Dendritic cell treated with granulocyte-macrophage colony-stimulating factor and Interleukin-4, amounts not matched to agents 40 ng/mL and 50 ng/mL, for 4 days (primary cell): ENCODE data around the gene HIP1.
"Not testable (repeated sequence)": the region's sequence is repeated elsewhere in the genome, so short reads cannot be mapped to it uniquely, and the experiment has no call there.

Experiments
- H3K27ac Mint-ChIP-seq: one replicate; pipeline ENCODE4 v1.8.0; 2022; ENCODE audit warnings: mild to moderate bottlenecking, mixed read lengths
- H3K27me3 Mint-ChIP-seq: one replicate; pipeline ENCODE4 v1.8.0; 2022; ENCODE audit warnings: mild to moderate bottlenecking, mixed read lengths
- H3K36me3 Mint-ChIP-seq: one replicate; pipeline ENCODE4 v1.8.0; 2022; ENCODE audit warnings: low read depth, mixed read lengths
- H3K4me1 Mint-ChIP-seq: one replicate; pipeline ENCODE4 v1.8.0; 2022; ENCODE audit warnings: low read depth, mixed read lengths
- H3K4me3 Mint-ChIP-seq: one replicate; pipeline ENCODE4 v1.8.0; 2022; ENCODE audit warnings: mild to moderate bottlenecking, moderate library complexity, mixed read lengths
- H3K9me3 Mint-ChIP-seq: one replicate; pipeline ENCODE4 v1.8.0; 2022; ENCODE audit warnings: mixed read lengths
- intact Hi-C: fragments of 100-400 bp; cut with micrococcal nuclease; formaldehyde crosslinking; loops from one replicate; pipeline ENCODE4 v1.15.0; 2022

The HIP1 gene

GRCh38 chr7:75556835-75557234 is 181.9 kb downstream of the HIP1 start:
- H3K9me3 Mint-ChIP-seq, H3K4me1 Mint-ChIP-seq, H3K4me3 Mint-ChIP-seq, H3K27me3 Mint-ChIP-seq, H3K27ac Mint-ChIP-seq, intact Hi-C loops: not testable (repeated sequence)
- H3K36me3 Mint-ChIP-seq = peaks cover 99% of the 10 kb centered on the region

GRCh38 chr7:75555736-75556135 is 183.0 kb downstream of the HIP1 start:
- Mint-ChIP-seq H3K27ac (no peak overlapping the region), H3K4me1 (no peaks in the 10 kb centered on the region), H3K27me3 (no peaks in the 10 kb centered on the region), H3K4me3 (no peak overlapping the region), H3K36me3 (peaks cover 99% of the 10 kb centered on the region), H3K9me3 (no peaks in the 10 kb centered on the region)
- intact Hi-C loops = no loop called here

- Mint-ChIP-seq H3K27ac (no peak overlapping the region), H3K27me3 (no peaks in the 10 kb centered on the region), H3K9me3 (no peaks in the 10 kb centered on the region), H3K4me1 (no peaks in the 10 kb centered on the region), H3K36me3 (peaks cover 100% of the 10 kb centered on the region), H3K4me3 (no peak overlapping the region)
- intact Hi-C loops = no loop called here
Measured at GRCh38 chr7:75546237-75547015, 192.3 kb downstream of the HIP1 start.

GRCh38 chr7:75537731-75538130 is 201.0 kb downstream of the HIP1 start:
- intact Hi-C loops = no loop called here
- peaks cover 77% of the 10 kb centered on the region for H3K36me3 Mint-ChIP-seq
- no peak overlapping the region for H3K4me3 Mint-ChIP-seq
- H3K4me1 Mint-ChIP-seq = peaks cover 18% of the 10 kb centered on the region
- H3K9me3 Mint-ChIP-seq = no peaks in the 10 kb centered on the region
- peak overlapping the region; percentile 77 for H3K27ac Mint-ChIP-seq
- H3K27me3 Mint-ChIP-seq = no peaks in the 10 kb centered on the region

GRCh38 chr7:75536940-75537538 is 201.7 kb downstream of the HIP1 start:
- intact Hi-C loops = no loop called here
- Mint-ChIP-seq H3K4me3 (no peak overlapping the region), H3K4me1 (peaks cover 18% of the 10 kb centered on the region), H3K27me3 (no peaks in the 10 kb centered on the region), H3K36me3 (peaks cover 70% of the 10 kb centered on the region), H3K27ac (peak overlapping the region; percentile 77), H3K9me3 (no peaks in the 10 kb centered on the region)

GRCh38 chr7:75536491-75536890 is 202.2 kb downstream of the HIP1 start:
- Mint-ChIP-seq H3K4me3 (no peak overlapping the region), H3K9me3 (no peaks in the 10 kb centered on the region), H3K36me3 (peaks cover 65% of the 10 kb centered on the region), H3K27me3 (no peaks in the 10 kb centered on the region), H3K27ac (peak overlapping the region; percentile 77), H3K4me1 (peaks cover 18% of the 10 kb centered on the region)
- intact Hi-C loops = no loop called here

GRCh38 chr7:75534727-75535307 is 203.9 kb downstream of the HIP1 start:
- Mint-ChIP-seq H3K4me3 (no peak overlapping the region), H3K27ac (peak overlapping the region; percentile 77), H3K4me1 (peaks cover 18% of the 10 kb centered on the region), H3K9me3 (no peaks in the 10 kb centered on the region), H3K27me3 (no peaks in the 10 kb centered on the region), H3K36me3 (peaks cover 48% of the 10 kb centered on the region)
- intact Hi-C loops = loop anchor here (2.0 kb wide), 1 partner anchor 34 kb away; no protein-coding TSS in a partner anchor

- peaks cover 39% of the 10 kb centered on the region for H3K36me3 Mint-ChIP-seq
- no peak overlapping the region for H3K4me3 Mint-ChIP-seq
- H3K4me1 Mint-ChIP-seq = peaks cover 18% of the 10 kb centered on the region
- peak overlapping the region; percentile 77 for H3K27ac Mint-ChIP-seq
- intact Hi-C loops = loop anchor here (2.0 kb wide), 1 partner anchor 35 kb away; no protein-coding TSS in a partner anchor
- no peaks in the 10 kb centered on the region for H3K9me3 Mint-ChIP-seq
- H3K27me3 Mint-ChIP-seq = no peaks in the 10 kb centered on the region
Measured at GRCh38 chr7:75533926-75534325, 204.8 kb downstream of the HIP1 start.

- Mint-ChIP-seq H3K4me1 (peaks cover 25% of the 10 kb centered on the region), H3K27me3 (no peaks in the 10 kb centered on the region), H3K36me3 (peaks cover 30% of the 10 kb centered on the region), H3K9me3 (no peaks in the 10 kb centered on the region), H3K27ac (no peak overlapping the region), H3K4me3 (no peak overlapping the region)
- intact Hi-C loops = no loop called here
Measured at GRCh38 chr7:75532639-75533038, 206.1 kb downstream of the HIP1 start.

GRCh38 chr7:75531359-75531821 is 207.4 kb downstream of the HIP1 start:
- intact Hi-C loops = no loop called here
- no peaks in the 10 kb centered on the region for H3K9me3 Mint-ChIP-seq
- no peaks in the 10 kb centered on the region for H3K27me3 Mint-ChIP-seq
- no peak overlapping the region for H3K27ac Mint-ChIP-seq
- H3K4me1 Mint-ChIP-seq = peaks cover 35% of the 10 kb centered on the region
- H3K36me3 Mint-ChIP-seq = peaks cover 28% of the 10 kb centered on the region
- H3K4me3 Mint-ChIP-seq = no peak overlapping the region

- H3K27me3 Mint-ChIP-seq = not testable (repeated sequence)
- peak overlapping the region; percentile 87 for H3K27ac Mint-ChIP-seq
Measured at GRCh38 chr7:75527224-75527722, 211.5 kb downstream of the HIP1 start.

GRCh38 chr7:75521727-75522126 is 217.0 kb downstream of the HIP1 start:
- intact Hi-C loops, H3K4me3 Mint-ChIP-seq, H3K27me3 Mint-ChIP-seq, H3K27ac Mint-ChIP-seq: not testable (repeated sequence)
- Mint-ChIP-seq H3K4me1 (peaks cover 33% of the 10 kb centered on the region), H3K36me3 (peaks cover 82% of the 10 kb centered on the region), H3K9me3 (peaks cover 11% of the 10 kb centered on the region)

More at GRCh38 chr7:75527224-75527722, 211.5 kb downstream of the HIP1 start:
- H3K4me1 Mint-ChIP-seq = peaks cover 30% of the 10 kb centered on the region
- H3K36me3 Mint-ChIP-seq = peaks cover 52% of the 10 kb centered on the region
- peak overlapping the region; percentile 90 for H3K4me3 Mint-ChIP-seq
- intact Hi-C loops = loop anchor here (5.0 kb wide), 2 partner anchors 115 to 520 kb away; partner anchors contain the start of genes MDH2 and STYXL1
- not testable (repeated sequence) for H3K9me3 Mint-ChIP-seq

- Mint-ChIP-seq H3K9me3 (peaks cover 11% of the 10 kb centered on the region), H3K4me1 (peaks cover 16% of the 10 kb centered on the region), H3K36me3 (peaks cover 74% of the 10 kb centered on the region)
- intact Hi-C loops, H3K27me3 Mint-ChIP-seq, H3K4me3 Mint-ChIP-seq, H3K27ac Mint-ChIP-seq: not testable (repeated sequence)
Measured at GRCh38 chr7:75518842-75519241, 219.9 kb downstream of the HIP1 start.

- peaks cover 38% of the 10 kb centered on the region for H3K36me3 Mint-ChIP-seq
- H3K4me1 Mint-ChIP-seq, H3K4me3 Mint-ChIP-seq, H3K9me3 Mint-ChIP-seq, H3K27me3 Mint-ChIP-seq, H3K27ac Mint-ChIP-seq, intact Hi-C loops: not testable (repeated sequence)
Measured at GRCh38 chr7:75509033-75509432, 229.7 kb downstream of the HIP1 start.
